PC-3 (cell line): ENCODE results near the gene HSPB9. TPM values are rescaled to one million over a fixed set of nuclear protein-coding genes. Genes with fewer than 3 reads are reported as not detected.

Experiments used
- ATAC-seq: fragments of 200-7000 bp; cut with Tn5 transposase; 2 replicates; pipeline ENCODE4 v1.9.1; 2020; ENCODE audit warnings: mild to moderate bottlenecking, moderate library complexity
- BruUV-seq: library from RNA; stranded (reverse); fragments of 400-500 nt; replicated peaks from 2 replicates; lab custom pipeline; 2021; lab: Mats Ljungman, UMichigan
- CTCF ChIA-PET: fragments of 300-600 bp; sonication (Branson Sonifier 250); formaldehyde crosslinking; loops from one replicate; lab custom pipeline; 2022; ENCODE audit warnings: antibody characterized with exemption; lab: Charles Lee
- POLR2A ChIA-PET: fragments of 300-600 bp; sonication (Branson Sonifier 250); formaldehyde crosslinking; loops from one replicate; lab custom pipeline; 2022; ENCODE audit warnings: antibody characterized with exemption; ENCODE audit not compliant: unreplicated experiment; lab: Charles Lee
- DNase-seq: peaks from one replicate; pipeline ENCODE4 v3.0.0-alpha.2; 2015
- H2AFZ ChIP-seq: fragments of 300-600 bp; sonication (generic); 2 replicates; pipeline ENCODE4 v1.6.0; 2016; ENCODE audit warnings: antibody characterized with exemption, low read length
- H3F3A ChIP-seq: fragments of 300-600 bp; sonication (generic); one replicate; pipeline ENCODE4 v1.6.0; 2017; ENCODE audit warnings: antibody characterized with exemption, low read length, control low read depth, mild to moderate bottlenecking; ENCODE audit not compliant: unreplicated experiment
- H3K27ac ChIP-seq: fragments of 300-600 bp; sonication (generic); 2 replicates; pipeline ENCODE4 v1.5.1; 2016; ENCODE audit warnings: mild to moderate bottlenecking, low read length
- H3K27me3 ChIP-seq: fragments of 300-600 bp; sonication (generic); 2 replicates; pipeline ENCODE4 v1.6.1; 2016; ENCODE audit warnings: low read length, mixed read lengths
- H3K36me3 ChIP-seq: fragments of 300-600 bp; sonication (generic); 2 replicates; pipeline ENCODE4 v1.6.1; 2016; ENCODE audit warnings: low read depth, mixed run types, low read length, mixed read lengths
- H3K4me1 ChIP-seq: fragments of 300-600 bp; sonication (generic); 2 replicates; pipeline ENCODE4 v1.5.1; 2016; ENCODE audit warnings: low read length; ENCODE audit not compliant: insufficient read depth
- H3K4me2 ChIP-seq: fragments of 300-600 bp; sonication (generic); 2 replicates; pipeline ENCODE4 v1.6.0; 2016; ENCODE audit warnings: low read length
- H3K4me3 ChIP-seq: fragments of 300-600 bp; sonication (generic); 2 replicates; pipeline ENCODE4 v1.5.1; 2016; ENCODE audit warnings: mild to moderate bottlenecking, low read length, mixed read lengths
- H3K79me2 ChIP-seq: fragments of 300-600 bp; sonication (generic); 2 replicates; pipeline ENCODE4 v1.6.1; 2017; ENCODE audit warnings: low read length, mixed read lengths
- H3K9ac ChIP-seq: fragments of 300-600 bp; sonication (generic); 2 replicates; pipeline ENCODE4 v1.6.0; 2016; ENCODE audit warnings: mild to moderate bottlenecking, low read length
- H3K9me2 ChIP-seq: fragments of 300-600 bp; sonication (generic); replicated peaks from 2 replicates; pipeline ENCODE4 v1.6.1; 2016; ENCODE audit warnings: mixed run types, low read length, mixed read lengths
- H3K9me3 ChIP-seq: fragments of 300-600 bp; sonication (generic); 2 replicates; pipeline ENCODE4 v1.6.1; 2016; ENCODE audit warnings: low read length, mixed read lengths
- H4K20me1 ChIP-seq: fragments of 300-600 bp; sonication (generic); 2 replicates; pipeline ENCODE4 v1.6.1; 2016; ENCODE audit warnings: low read length, mixed read lengths
- EZH2 ChIP-seq: fragments of 300-600 bp; sonication (generic); IDR thresholded peaks from one replicate; pipeline ENCODE4 v1.6.1; 2017; ENCODE audit warnings: antibody characterized with exemption, mild to moderate bottlenecking, low read length; ENCODE audit not compliant: unreplicated experiment
- EZH2phosphoT487 ChIP-seq: fragments of 300-600 bp; sonication (generic); IDR thresholded peaks from 2 replicates; pipeline ENCODE4 v1.6.1; 2018; ENCODE audit warnings: mild to moderate bottlenecking, antibody characterized with exemption, low read length, borderline replicate concordance
- intact Hi-C: fragments of 100-400 bp; cut with micrococcal nuclease; formaldehyde crosslinking; loops from 2 replicates; pipeline ENCODE4 v1.9.0; 2023
- total RNA-seq: library from RNA; depleted of rRNA; stranded (reverse); fragments of >200 nt; gene quantifications from 2 replicates; pipeline ENCODE4 v1.2.3, GENCODE V29; 2014; rRNA removed
- TF ChIP-seq, protein P1 (sequence below): fragments of 300-600 bp; sonication (generic); conservative IDR thresholded peaks from 2 replicates; pipeline ENCODE4 v1.5.1; 2017; ENCODE audit warnings: antibody characterized with exemption, low read depth, mild to moderate bottlenecking, low read length

The HSPB9 gene
- total RNA-seq, 1 experiment from 2014 or later, result not detected

DNA sequence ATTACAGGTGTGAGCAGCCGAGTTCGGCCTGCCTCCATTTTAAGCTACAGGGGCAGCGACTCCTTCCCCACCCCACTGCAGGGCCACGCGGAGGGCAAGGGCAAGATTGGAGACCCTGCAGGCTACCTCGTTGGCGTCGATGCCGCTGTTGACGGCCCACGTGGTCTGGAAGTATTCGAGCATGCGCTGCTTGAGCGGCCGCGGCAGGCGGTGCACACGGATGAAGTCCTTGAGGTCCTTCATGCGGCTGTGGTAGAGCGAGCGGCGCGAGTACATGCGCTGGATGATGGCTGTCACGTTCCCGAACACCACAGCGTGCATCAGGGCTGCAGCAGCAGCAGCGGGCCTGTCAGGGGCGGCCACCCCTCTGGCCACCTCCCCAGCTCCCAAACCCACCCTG lies 46.7 kb downstream of the HSPB9 start:
- ChIA-PET CTCF (no interaction called here), POLR2A (no interaction called here)
- H3F3A ChIP-seq, result no peaks in the 10 kb centered on the region
- ATAC-seq, result no peak
- DNase-seq, result no peak
- no peak for TF ChIP-seq EZH2phosphoT487
- no TSS peak for BruUV-seq
- no peaks in the 10 kb centered on the region for H3K36me3 ChIP-seq
- intact Hi-C loops, result no loop called here
- no peak overlapping the region for H3K4me2 ChIP-seq
- H4K20me1 ChIP-seq, result no peaks in the 10 kb centered on the region
- no peak overlapping the region for H3K4me3 ChIP-seq
- no peak overlapping the region for H3K9ac ChIP-seq
- no peaks in the 10 kb centered on the region for H3K9me2 ChIP-seq
- H2AFZ ChIP-seq, result no peak overlapping the region
- no peaks in the 10 kb centered on the region for H3K4me1 ChIP-seq
- no peaks in the 10 kb centered on the region for H3K27me3 ChIP-seq
- H3K79me2 ChIP-seq, result no peaks in the 10 kb centered on the region
- H3K27ac ChIP-seq, result no peak overlapping the region
- no peaks in the 10 kb centered on the region for H3K9me3 ChIP-seq

DNA sequence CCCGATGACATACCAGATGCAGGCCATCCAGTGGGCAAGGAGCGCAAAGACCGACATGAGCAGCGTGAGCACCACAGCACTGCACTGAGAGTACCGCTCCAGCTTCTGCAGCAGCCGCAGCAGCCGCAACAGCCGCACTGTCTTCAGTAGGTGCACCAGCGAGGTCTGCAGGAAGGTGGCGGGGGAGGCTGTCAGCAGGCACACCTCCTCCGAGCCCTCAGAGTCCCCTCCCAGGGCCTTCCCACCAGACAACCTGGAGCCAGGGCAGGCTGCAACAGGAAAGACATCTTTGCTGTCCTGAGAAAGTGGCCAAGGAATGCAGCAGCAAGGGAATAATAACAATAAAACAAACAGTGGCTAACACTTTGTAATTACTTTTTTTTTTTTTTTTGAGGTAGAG lies 49.2 kb downstream of the HSPB9 start:
- Histone ChIP-seq H3K9me2 (no peaks in the 10 kb centered on the region), H3K4me2 (no peak overlapping the region), H2AFZ (no peak overlapping the region), H4K20me1 (no peaks in the 10 kb centered on the region), H3F3A (no peaks in the 10 kb centered on the region), H3K4me3 (no peak overlapping the region), H3K9ac (no peak overlapping the region), H3K27me3 (no peaks in the 10 kb centered on the region), H3K9me3 (no peaks in the 10 kb centered on the region), H3K4me1 (no peaks in the 10 kb centered on the region), H3K27ac (no peak overlapping the region), H3K36me3 (no peaks in the 10 kb centered on the region), H3K79me2 (no peaks in the 10 kb centered on the region)
- intact Hi-C loops, result no loop called here
- TF ChIP-seq EZH2phosphoT487, result no peak
- no peak for TF ChIP-seq EZH2
- TF ChIP-seq, protein P1, sequence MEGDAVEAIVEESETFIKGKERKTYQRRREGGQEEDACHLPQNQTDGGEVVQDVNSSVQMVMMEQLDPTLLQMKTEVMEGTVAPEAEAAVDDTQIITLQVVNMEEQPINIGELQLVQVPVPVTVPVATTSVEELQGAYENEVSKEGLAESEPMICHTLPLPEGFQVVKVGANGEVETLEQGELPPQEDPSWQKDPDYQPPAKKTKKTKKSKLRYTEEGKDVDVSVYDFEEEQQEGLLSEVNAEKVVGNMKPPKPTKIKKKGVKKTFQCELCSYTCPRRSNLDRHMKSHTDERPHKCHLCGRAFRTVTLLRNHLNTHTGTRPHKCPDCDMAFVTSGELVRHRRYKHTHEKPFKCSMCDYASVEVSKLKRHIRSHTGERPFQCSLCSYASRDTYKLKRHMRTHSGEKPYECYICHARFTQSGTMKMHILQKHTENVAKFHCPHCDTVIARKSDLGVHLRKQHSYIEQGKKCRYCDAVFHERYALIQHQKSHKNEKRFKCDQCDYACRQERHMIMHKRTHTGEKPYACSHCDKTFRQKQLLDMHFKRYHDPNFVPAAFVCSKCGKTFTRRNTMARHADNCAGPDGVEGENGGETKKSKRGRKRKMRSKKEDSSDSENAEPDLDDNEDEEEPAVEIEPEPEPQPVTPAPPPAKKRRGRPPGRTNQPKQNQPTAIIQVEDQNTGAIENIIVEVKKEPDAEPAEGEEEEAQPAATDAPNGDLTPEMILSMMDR, result no peak
- BruUV-seq, result no TSS peak
- no peak for ATAC-seq
- ChIA-PET CTCF (no interaction called here), POLR2A (no interaction called here)
- no peak for DNase-seq

Other genes starting within 250 kb of the HSPB9 start
- gene ACLY, start 203.9 kb upstream of the HSPB9 start, total RNA-seq, result 110 and 114 TPM in 2 replicates
- gene ODAD4, start 192.2 kb upstream of the HSPB9 start, total RNA-seq, result 0.15 and 0.98 TPM in 2 replicates
- 75.4 and 91.6 TPM in 2 replicates for gene CNP, start 156.0 kb upstream of the HSPB9 start, total RNA-seq
- gene DNAJC7, start 105.4 kb upstream of the HSPB9 start, total RNA-seq, result 60.1 and 76.3 TPM in 2 replicates
- 39.4 and 46.6 TPM in 2 replicates for gene NKIRAS2, start 102.7 kb upstream of the HSPB9 start, total RNA-seq
- 0.62 and 1.8 TPM in 2 replicates for gene C17orf113, start 72.2 kb upstream of the HSPB9 start, total RNA-seq
- gene ZNF385C, start 24.3 kb upstream of the HSPB9 start, total RNA-seq, result 0.04 and 0.17 TPM in 2 replicates
- gene DHX58, start 10.1 kb upstream of the HSPB9 start, total RNA-seq, result not detected in 2 replicates
- gene KAT2A, start 1.4 kb upstream of the HSPB9 start, total RNA-seq, result not detected in 2 replicates
- gene RAB5C, start 32.2 kb downstream of the HSPB9 start, total RNA-seq, result not detected in 2 replicates
- not detected in 2 replicates for gene KCNH4, start 58.3 kb downstream of the HSPB9 start, total RNA-seq
- not detected in 2 replicates for gene HCRT, start 62.6 kb downstream of the HSPB9 start, total RNA-seq
- gene GHDC, start 71.7 kb downstream of the HSPB9 start, total RNA-seq, result not detected in 2 replicates
- not detected in 2 replicates for gene STAT5B, start 153.6 kb downstream of the HSPB9 start, total RNA-seq
- gene STAT5A, start 165.7 kb downstream of the HSPB9 start, total RNA-seq, result not detected in 2 replicates